Activated CD8-positive, alpha-beta T cell treated with anti-CD3 and anti-CD28 coated beads, Interleukin-2, amount 10 ng/mL, durations not matched to agents 7 days and 5 days (primary cell): ENCODE data around the gene BCAS3. TPM values are rescaled to one million over a fixed set of nuclear protein-coding genes. Genes with fewer than 3 reads are reported as not detected.
A peak's percentile ranks its signal among the peaks of the same experiment; 100 is the strongest.

Source experiments
- ATAC-seq: fragments of 150-1000 bp; cut with Tn5 transposase; one replicate; pipeline ENCODE4 v1.10.0; 2021; ENCODE audit warnings: moderate library complexity
- CTCF ChIA-PET: fragments of 350-600 bp; sonication (Branson Sonifier 250); formaldehyde crosslinking; loops from one replicate; lab custom pipeline; 2021; ENCODE audit warnings: antibody characterized with exemption; lab: Charles Lee
- POLR2A ChIA-PET: fragments of 350-600 bp; sonication (Branson Sonifier 250); formaldehyde crosslinking; loops from one replicate; lab custom pipeline; 2021; ENCODE audit warnings: antibody characterized with exemption; lab: Charles Lee
- DNase-seq: peaks from one replicate; pipeline ENCODE4 v3.0.0-alpha.2; 2020
- H3K27ac Mint-ChIP-seq: one replicate; pipeline ENCODE4 v1.8.0; 2021; ENCODE audit warnings: mild to moderate bottlenecking, mixed read lengths
- H3K27me3 Mint-ChIP-seq: one replicate; pipeline ENCODE4 v1.8.0; 2021; ENCODE audit warnings: low read depth, mixed read lengths
- H3K36me3 Mint-ChIP-seq: one replicate; pipeline ENCODE4 v1.8.0; 2021; ENCODE audit warnings: low read depth, mixed read lengths
- H3K4me1 Mint-ChIP-seq: one replicate; pipeline ENCODE4 v1.8.0; 2021; ENCODE audit warnings: low read depth, mixed read lengths
- H3K4me3 Mint-ChIP-seq: one replicate; pipeline ENCODE4 v1.8.0; 2021; ENCODE audit warnings: mild to moderate bottlenecking, mixed read lengths
- H3K9me3 Mint-ChIP-seq: one replicate; pipeline ENCODE4 v1.8.0; 2022; ENCODE audit warnings: mixed read lengths; ENCODE audit not compliant: insufficient read depth
- total RNA-seq, 2 experiments: library from RNA; stranded (reverse); gene quantifications; one replicate each; pipeline ENCODE4 v1.2.3, GENCODE V29; 2021

The BCAS3 gene
- total RNA-seq, 2 experiments from 2014 or later: 13.0 to 16.3 TPM

GRCh38 chr17:61368049-61368831 is 690.6 kb downstream of the BCAS3 start:
- DNase-seq: no peak
- ATAC-seq: no peak
- Mint-ChIP-seq H3K27me3 (peaks cover 2% of the 10 kb centered on the region), H3K27ac (no peak overlapping the region), H3K4me3 (no peak overlapping the region), H3K9me3 (no peaks in the 10 kb centered on the region), H3K4me1 (no peaks in the 10 kb centered on the region), H3K36me3 (no peaks in the 10 kb centered on the region)
- ChIA-PET CTCF (interaction anchor here (0.9 kb wide), 1 partner anchor 9 kb away, joined by 4 read pairs; no protein-coding TSS in a partner anchor), POLR2A (interaction anchor here (0.6 kb wide), 1 partner anchor 141 kb away, joined by 3 read pairs; no protein-coding TSS in a partner anchor)

- POLR2A ChIA-PET: no interaction called here
- no peak overlapping the region for H3K27ac Mint-ChIP-seq
- H3K36me3 Mint-ChIP-seq: no peaks in the 10 kb centered on the region
- DNase-seq: no peak
- H3K9me3 Mint-ChIP-seq: no peaks in the 10 kb centered on the region
- no peak overlapping the region for H3K4me3 Mint-ChIP-seq
- no peaks in the 10 kb centered on the region for H3K4me1 Mint-ChIP-seq
- peaks cover 2% of the 10 kb centered on the region for H3K27me3 Mint-ChIP-seq
- no peak for ATAC-seq
- CTCF ChIA-PET: no interaction called here
These were observed 691.3 kb downstream of the BCAS3 start for GRCh38 chr17:61368832-61369450.

- Mint-ChIP-seq H3K9me3 (no peaks in the 10 kb centered on the region), H3K36me3 (no peaks in the 10 kb centered on the region), H3K4me3 (no peak overlapping the region), H3K4me1 (no peaks in the 10 kb centered on the region), H3K27me3 (no peaks in the 10 kb centered on the region), H3K27ac (no peak overlapping the region)
- no peak for ATAC-seq
- POLR2A ChIA-PET: no interaction called here
- no peak for DNase-seq
- CTCF ChIA-PET: no interaction called here
These were observed 692.1 kb downstream of the BCAS3 start for GRCh38 chr17:61369751-61370150.

GRCh38 chr17:61371179-61371578 is 693.5 kb downstream of the BCAS3 start:
- Mint-ChIP-seq H3K9me3 (no peaks in the 10 kb centered on the region), H3K4me1 (no peaks in the 10 kb centered on the region), H3K27ac (no peak overlapping the region), H3K27me3 (no peaks in the 10 kb centered on the region), H3K4me3 (no peak overlapping the region), H3K36me3 (no peaks in the 10 kb centered on the region)
- DNase-seq (no peak), ATAC-seq (no peak)
- ChIA-PET CTCF (no interaction called here), POLR2A (no interaction called here)

GRCh38 chr17:61371606-61372005 is 694.0 kb downstream of the BCAS3 start:
- Mint-ChIP-seq H3K4me1 (no peaks in the 10 kb centered on the region), H3K36me3 (no peaks in the 10 kb centered on the region), H3K27me3 (no peaks in the 10 kb centered on the region), H3K4me3 (no peak overlapping the region), H3K27ac (no peak overlapping the region), H3K9me3 (no peaks in the 10 kb centered on the region)
- no peak for DNase-seq
- ChIA-PET CTCF (no interaction called here), POLR2A (no interaction called here)
- ATAC-seq: no peak

- ChIA-PET CTCF (no interaction called here), POLR2A (interaction anchor here (0.6 kb wide), 1 partner anchor 506 kb away, joined by 3 read pairs; no protein-coding TSS in a partner anchor)
- H3K27me3 Mint-ChIP-seq: no peaks in the 10 kb centered on the region
- ATAC-seq: no peak
- DNase-seq: no peak
- no peaks in the 10 kb centered on the region for H3K9me3 Mint-ChIP-seq
- no peak overlapping the region for H3K27ac Mint-ChIP-seq
- H3K4me3 Mint-ChIP-seq: no peak overlapping the region
- no peaks in the 10 kb centered on the region for H3K36me3 Mint-ChIP-seq
- H3K4me1 Mint-ChIP-seq: no peaks in the 10 kb centered on the region
These were observed 694.8 kb downstream of the BCAS3 start for GRCh38 chr17:61372436-61372835.

GRCh38 chr17:61376931-61377838 is 699.5 kb downstream of the BCAS3 start:
- no peak overlapping the region for H3K4me3 Mint-ChIP-seq
- no peaks in the 10 kb centered on the region for H3K4me1 Mint-ChIP-seq
- ChIA-PET POLR2A (no interaction called here), CTCF (no interaction called here)
- no peaks in the 10 kb centered on the region for H3K36me3 Mint-ChIP-seq
- no peak overlapping the region for H3K27ac Mint-ChIP-seq
- H3K9me3 Mint-ChIP-seq: no peaks in the 10 kb centered on the region
- DNase-seq (no peak), ATAC-seq (no peak)
- H3K27me3 Mint-ChIP-seq: no peaks in the 10 kb centered on the region

GRCh38 chr17:61378658-61379456 is 701.2 kb downstream of the BCAS3 start:
- H3K36me3 Mint-ChIP-seq: no peaks in the 10 kb centered on the region
- DNase-seq (no peak), ATAC-seq (no peak)
- no peak overlapping the region for H3K4me3 Mint-ChIP-seq
- ChIA-PET CTCF (no interaction called here), POLR2A (no interaction called here)
- H3K9me3 Mint-ChIP-seq: no peaks in the 10 kb centered on the region
- no peaks in the 10 kb centered on the region for H3K4me1 Mint-ChIP-seq
- H3K27me3 Mint-ChIP-seq: no peaks in the 10 kb centered on the region
- peak overlapping the region; percentile 1 for H3K27ac Mint-ChIP-seq

GRCh38 chr17:61379457-61380216 is 702.0 kb downstream of the BCAS3 start:
- ATAC-seq (no peak), DNase-seq (no peak)
- Mint-ChIP-seq H3K4me1 (no peaks in the 10 kb centered on the region), H3K36me3 (no peaks in the 10 kb centered on the region), H3K9me3 (no peaks in the 10 kb centered on the region), H3K4me3 (no peak overlapping the region), H3K27me3 (no peaks in the 10 kb centered on the region), H3K27ac (no peak overlapping the region)
- POLR2A ChIA-PET: no interaction called here
- CTCF ChIA-PET: interaction anchor here (1.4 kb wide), 1 partner anchor 10 kb away, joined by 3 read pairs; no protein-coding TSS in a partner anchor

GRCh38 chr17:61380217-61380835 is 702.7 kb downstream of the BCAS3 start:
- ATAC-seq (no peak), DNase-seq (no peak)
- H3K27me3 Mint-ChIP-seq: no peaks in the 10 kb centered on the region
- no peak overlapping the region for H3K4me3 Mint-ChIP-seq
- no peaks in the 10 kb centered on the region for H3K9me3 Mint-ChIP-seq
- no peak overlapping the region for H3K27ac Mint-ChIP-seq
- H3K4me1 Mint-ChIP-seq: no peaks in the 10 kb centered on the region
- H3K36me3 Mint-ChIP-seq: no peaks in the 10 kb centered on the region
- POLR2A ChIA-PET: no interaction called here
- CTCF ChIA-PET: interaction anchor here (1.4 kb wide), 1 partner anchor 10 kb away, joined by 3 read pairs; no protein-coding TSS in a partner anchor
